VCaP (cell line): ENCODE measurements around the gene MEF2D.

Source experiments
- H3K27ac ChIP-seq: fragments of 450-650 bp; 2 replicates; pipeline ENCODE4 v1.5.1; 2017
- CTCF ChIP-seq: fragments of 450-650 bp; conservative IDR thresholded peaks from 2 replicates; pipeline ENCODE4 v1.5.1; 2017; ENCODE audit warnings: mild to moderate bottlenecking, moderate library complexity

Gene MEF2D

GRCh38 chr1:156504821-156505678, 4.5 kb upstream of the MEF2D start:
- peak overlapping the region; percentile 82 for H3K27ac ChIP-seq
- no peak for TF ChIP-seq CTCF

GRCh38 chr1:156504438-156504813, 3.9 kb upstream of the MEF2D start:
- no peak for TF ChIP-seq CTCF
- H3K27ac ChIP-seq = peak overlapping the region; percentile 82

- no peak for TF ChIP-seq CTCF
- peak overlapping the region; percentile 82 for H3K27ac ChIP-seq
Measured at GRCh38 chr1:156503698-156504437, 3.3 kb upstream of the MEF2D start.

- no peak for TF ChIP-seq CTCF
- H3K27ac ChIP-seq = no peak overlapping the region
Measured at GRCh38 chr1:156502894-156503697, 2.5 kb upstream of the MEF2D start.

GRCh38 chr1:156502391-156502893, 1.9 kb upstream of the MEF2D start:
- H3K27ac ChIP-seq = no peak overlapping the region
- no peak for TF ChIP-seq CTCF

- peak; percentile 65 for TF ChIP-seq CTCF
- peak overlapping the region; percentile 98 for H3K27ac ChIP-seq
Measured at GRCh38 chr1:156500793-156501506, 375 bp upstream of the MEF2D start.
